Measurements from ENCODE around the gene TRANK1.
"Not testable (repeated sequence)": the region's sequence is repeated elsewhere in the genome, so short reads cannot be mapped to it uniquely, and the experiment has no call there.

TRANK1 gene

DNA sequence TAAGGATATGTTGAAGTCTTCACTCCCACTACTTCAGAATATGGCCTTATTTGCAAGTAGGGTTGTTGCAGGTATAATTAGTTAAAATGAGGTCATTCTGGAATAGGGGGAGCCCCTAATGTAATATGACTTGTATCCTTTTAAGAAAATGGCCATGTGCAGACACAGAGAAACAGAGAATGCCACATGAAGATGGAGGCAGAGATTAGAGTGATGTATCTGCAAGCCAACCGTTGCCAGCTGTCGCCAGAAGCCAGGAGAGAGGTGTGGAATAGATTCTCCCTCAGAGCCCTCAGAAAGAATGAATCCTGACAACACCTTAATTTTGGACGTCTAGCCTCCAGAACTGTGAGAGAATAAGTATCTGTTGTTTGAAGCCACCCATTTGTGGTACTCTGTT, 11.3 kb upstream of the TRANK1 start:
- no peak for DNase-seq

GRCh38 chr3:36954452-36955134, 9.7 kb upstream of the TRANK1 start:
- DNase-seq = no peak

- not testable (repeated sequence) for DNase-seq
Observed at GRCh38 chr3:36947814-36948213, 3.0 kb upstream of the TRANK1 start.

GRCh38 chr3:36945333-36945980, 603 bp upstream of the TRANK1 start:
- DNase-seq = no peak

DNA sequence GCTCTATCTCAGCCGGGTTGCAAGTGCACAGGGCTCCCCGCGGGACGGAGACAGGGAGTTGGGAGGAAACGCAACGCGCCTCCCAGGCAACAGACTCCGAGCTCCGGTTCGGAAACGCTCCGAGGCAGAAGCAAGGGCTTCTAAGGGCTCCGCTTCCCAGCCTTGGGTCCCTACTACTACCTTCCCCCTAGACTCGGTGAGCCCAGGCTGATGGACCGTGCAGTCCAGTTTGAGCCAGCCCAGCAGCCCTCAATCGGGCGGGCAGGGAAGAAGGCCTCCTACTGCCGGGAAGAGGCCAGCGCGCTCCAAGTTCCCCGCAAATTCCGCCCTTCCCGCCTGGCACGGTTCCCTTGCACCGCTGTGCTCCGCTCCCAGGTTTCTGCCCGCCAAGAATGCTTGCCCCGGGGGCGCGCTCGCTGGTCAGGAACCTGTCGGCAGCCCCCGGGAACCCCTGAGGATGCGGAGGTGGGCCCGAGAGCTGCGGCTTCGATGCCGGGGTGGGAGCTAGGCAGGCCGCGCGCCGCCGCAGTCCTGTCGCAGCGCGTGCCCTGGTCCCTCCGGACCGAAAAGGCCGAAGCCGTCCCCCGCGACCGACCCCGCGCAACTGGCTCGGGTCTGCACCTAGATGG, 728 bp downstream of the TRANK1 start:
- peak; percentile 19 for DNase-seq

DNA sequence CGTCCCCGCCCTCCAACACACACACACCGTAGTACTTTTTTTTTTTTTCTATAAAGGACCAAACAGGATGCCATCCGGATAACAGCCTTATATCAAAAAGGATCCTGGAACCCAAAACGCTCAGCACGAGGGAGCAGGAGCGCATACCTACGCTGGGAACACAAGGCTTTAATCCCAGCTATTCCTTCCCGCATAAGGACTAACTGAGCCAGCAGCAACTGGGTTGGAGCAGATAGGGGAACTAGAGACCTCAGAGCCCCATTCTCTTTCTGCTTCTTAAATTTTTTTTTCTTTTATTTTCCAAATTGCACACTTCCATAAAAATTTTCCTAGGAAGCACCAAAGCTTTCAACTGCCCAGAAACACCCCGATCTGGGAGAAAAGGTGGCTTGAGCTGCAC, 1.3 kb downstream of the TRANK1 start:
- no peak for DNase-seq

- no peak for DNase-seq
Observed at GRCh38 chr3:36942638-36943248, 2.1 kb downstream of the TRANK1 start.

- no peak for DNase-seq
Observed at GRCh38 chr3:36941658-36942057, 3.2 kb downstream of the TRANK1 start.

- DNase-seq = no peak
Observed at GRCh38 chr3:36941162-36941561, 3.7 kb downstream of the TRANK1 start.

GRCh38 chr3:36937492-36937891, 7.4 kb downstream of the TRANK1 start:
- DNase-seq = no peak

DNA sequence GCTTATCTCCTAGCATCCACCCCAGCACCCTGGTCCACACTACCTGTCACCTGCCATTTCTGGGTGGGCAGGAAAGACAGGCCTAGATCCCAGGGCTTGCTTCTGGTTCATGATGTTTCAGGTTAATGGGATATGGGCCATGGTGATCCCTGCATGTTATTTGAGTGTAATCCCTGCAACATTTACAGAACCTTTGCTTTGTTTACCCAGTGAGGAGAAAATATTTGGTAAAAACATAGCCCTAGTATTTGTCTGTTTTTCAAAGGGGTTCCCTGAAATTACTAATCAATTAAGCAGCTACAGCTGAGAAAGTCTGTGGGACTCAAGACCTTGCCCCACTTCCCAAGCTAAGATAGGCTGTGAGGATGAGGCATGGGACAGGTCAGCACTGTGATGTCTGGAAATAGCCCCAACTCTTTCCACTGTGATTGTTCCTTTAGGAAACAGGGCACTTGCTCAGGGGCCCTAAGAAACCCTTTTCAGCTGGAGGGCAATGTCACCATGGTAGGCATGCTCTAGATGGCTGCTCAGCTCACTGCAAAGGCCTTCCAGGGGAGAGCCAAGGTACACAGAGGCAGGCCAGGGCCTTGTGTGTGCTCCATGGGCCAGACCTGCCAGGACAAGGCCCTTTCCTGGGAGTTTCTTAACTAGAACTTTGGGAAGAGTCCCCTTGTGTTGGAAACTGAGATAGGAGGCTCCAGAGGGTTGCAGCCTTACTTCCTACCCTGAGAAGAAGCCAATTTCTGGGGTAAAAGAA, 11.1 kb downstream of the TRANK1 start:
- DNase-seq = no peak

GRCh38 chr3:36931424-36931823, 13.4 kb downstream of the TRANK1 start:
- not testable (repeated sequence) for DNase-seq

GRCh38 chr3:36928220-36928619, 16.6 kb downstream of the TRANK1 start:
- DNase-seq = no peak

DNA sequence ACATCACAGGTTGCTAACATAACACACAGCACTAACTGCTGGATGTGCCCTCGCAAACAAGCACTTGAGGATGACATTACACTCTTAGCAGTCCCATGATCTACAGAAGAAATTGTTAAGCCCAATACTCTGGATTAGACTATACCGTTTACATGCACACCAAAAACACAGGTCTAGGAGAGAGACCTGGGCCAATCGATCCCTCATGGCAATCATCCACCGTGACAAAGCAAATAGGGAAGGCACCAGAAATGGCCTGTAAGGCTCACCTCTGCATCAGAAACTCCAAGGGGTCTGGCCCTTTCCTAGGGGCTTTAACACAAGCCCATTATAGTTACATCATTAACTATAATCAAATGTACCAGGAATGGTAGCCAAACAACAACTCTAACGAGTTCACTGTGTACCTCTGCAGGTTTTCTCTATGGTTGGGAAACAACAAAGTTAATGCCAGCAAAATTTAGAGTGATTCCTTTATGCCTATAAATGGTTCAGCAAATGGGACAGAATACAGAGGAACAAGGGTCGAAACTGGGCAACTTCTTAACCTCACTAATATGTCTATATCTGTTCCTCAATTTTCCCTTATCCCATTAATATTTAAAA, 18.5 kb downstream of the TRANK1 start:
- no peak for DNase-seq

DNA sequence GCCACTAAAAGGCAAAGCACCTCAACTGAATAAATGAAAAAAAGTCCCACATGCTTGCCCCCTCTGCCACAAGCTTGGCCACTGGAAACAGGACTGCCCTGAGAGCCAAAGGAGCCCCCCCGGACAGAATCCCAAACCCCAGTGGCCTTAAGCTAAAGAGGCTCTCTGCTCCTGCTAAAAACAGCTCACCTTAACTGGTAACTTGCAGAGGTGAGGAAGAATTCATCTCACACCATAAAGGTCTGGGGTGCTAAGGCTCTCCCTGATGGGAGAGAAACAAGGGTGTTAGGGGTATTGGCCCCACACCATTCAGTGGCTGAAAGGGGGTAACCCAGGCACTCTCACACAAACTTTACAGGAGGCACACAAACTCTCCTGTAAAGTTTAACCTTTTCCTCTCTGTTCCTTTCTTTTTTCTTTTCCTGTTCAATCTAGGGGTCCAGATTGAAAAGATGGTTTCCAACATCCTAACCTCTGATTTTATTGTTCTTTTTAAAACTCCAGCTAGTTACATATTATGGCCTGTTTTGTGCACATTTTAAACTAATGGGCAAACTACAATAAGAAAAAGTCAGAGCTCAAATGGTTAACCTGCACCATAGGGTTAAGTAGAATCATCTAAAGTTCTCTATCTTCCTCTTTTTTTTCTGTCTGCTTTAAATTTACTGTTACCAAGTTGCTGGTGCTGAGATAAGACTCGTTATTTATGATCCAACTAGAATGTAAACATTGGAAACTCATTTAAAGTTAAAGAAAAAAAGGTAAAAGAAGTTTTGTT, 19.9 kb downstream of the TRANK1 start:
- DNase-seq = no peak

DNA sequence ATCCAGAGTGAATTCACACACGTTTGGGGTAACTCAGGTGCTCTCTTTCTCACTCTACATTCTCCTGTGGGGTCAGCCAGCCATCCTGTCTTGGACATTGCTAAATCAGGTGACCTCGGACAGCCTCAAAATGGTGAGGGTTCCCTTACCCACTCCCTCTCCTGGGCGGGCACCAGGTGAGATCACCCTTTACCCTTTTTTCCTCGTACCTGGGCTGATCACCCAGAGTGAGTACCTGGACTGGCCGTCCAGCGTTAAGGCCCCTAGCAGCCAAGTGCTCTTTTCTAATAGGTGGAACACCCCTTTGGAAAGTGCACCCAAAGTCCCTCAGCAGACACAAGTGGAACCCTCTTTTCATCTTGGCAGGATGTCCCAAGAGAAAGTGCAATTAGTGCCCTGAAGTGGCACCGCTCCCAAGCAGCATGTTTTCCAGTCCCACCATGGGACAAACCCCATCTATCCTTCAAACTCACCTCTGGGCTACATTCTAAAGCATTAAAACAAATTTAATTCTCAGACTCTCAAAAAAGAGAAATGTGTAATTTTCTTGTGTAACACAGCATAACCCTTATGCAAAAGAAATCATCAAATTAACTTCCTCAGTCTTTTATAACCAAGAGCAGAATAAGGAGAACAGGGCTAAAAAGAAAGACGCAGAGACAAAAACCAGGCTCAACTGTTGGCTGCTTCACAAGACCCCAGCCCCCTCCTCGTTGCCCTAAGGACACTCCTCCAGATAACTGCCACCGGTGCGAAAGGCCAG, 20.7 kb downstream of the TRANK1 start:
- no peak for DNase-seq

- DNase-seq = no peak
Observed at GRCh38 chr3:36923523-36923943, 21.3 kb downstream of the TRANK1 start.

- no peak for DNase-seq
Observed at GRCh38 chr3:36920884-36921567, 23.8 kb downstream of the TRANK1 start.

GRCh38 chr3:36919439-36920160, 25.3 kb downstream of the TRANK1 start:
- DNase-seq = no peak

- DNase-seq = no peak
Observed at GRCh38 chr3:36918050-36918449, 26.8 kb downstream of the TRANK1 start.

Data from DMS79 treated with DMSO at 0.1 percent for 48 hours (cell line).